ENCODE data around the gene SCGB2B2.
"Not testable (repeated sequence)": the region's sequence is repeated elsewhere in the genome, so short reads cannot be mapped to it uniquely, and the experiment has no call there.

SCGB2B2 gene

GRCh38 chr19:34676697-34677385 is at the start of gene SCGB2B2:
Gene SCGB2B2 (minus strand): TSS chr19:34677159. CDS start chr19:34594563, 82,596 bp downstream.
- DNase-seq (ENCODE audit: low read depth), result peak; percentile 13

DNA sequence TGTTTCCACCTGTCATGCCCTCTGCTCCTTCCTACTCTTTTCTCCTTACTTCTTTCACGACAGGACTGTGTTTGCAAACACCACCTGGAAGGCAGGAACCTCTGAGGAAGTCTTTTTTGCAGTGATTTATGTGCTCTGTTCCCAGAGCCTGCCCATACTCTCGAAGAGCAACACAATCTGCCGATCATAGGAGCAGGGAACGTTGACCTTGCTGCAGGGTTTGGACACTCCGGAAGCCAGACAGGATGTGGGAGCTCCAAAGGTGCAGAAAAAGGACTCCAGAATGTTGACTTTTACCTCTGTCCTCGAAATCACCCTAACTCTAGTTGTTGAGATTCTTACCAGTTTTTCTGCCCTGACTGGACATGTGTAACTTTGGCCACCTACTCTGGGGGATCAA is 48.4 kb upstream of the SCGB2B2 start:
- no peak for DNase-seq (ENCODE audit: low read depth)

GRCh38 chr19:34722353-34722752 is 45.4 kb upstream of the SCGB2B2 start:
- no peak for DNase-seq (ENCODE audit: low read depth)

- no peak for DNase-seq (ENCODE audit: low read depth)
Measured at GRCh38 chr19:34715357-34715756, 38.4 kb upstream of the SCGB2B2 start.

- DNase-seq (ENCODE audit: low read depth), result no peak
Measured at GRCh38 chr19:34713262-34713637, 36.3 kb upstream of the SCGB2B2 start.

- peak; percentile 15 for DNase-seq (ENCODE audit: low read depth)
Measured at GRCh38 chr19:34712395-34713261, 35.7 kb upstream of the SCGB2B2 start.

GRCh38 chr19:34711890-34712289 is 34.9 kb upstream of the SCGB2B2 start:
- no peak for DNase-seq (ENCODE audit: low read depth)

- no peak for DNase-seq (ENCODE audit: low read depth)
Measured at GRCh38 chr19:34707661-34708060, 30.7 kb upstream of the SCGB2B2 start.

- DNase-seq (ENCODE audit: low read depth), result no peak
Measured at GRCh38 chr19:34692549-34692948, 15.6 kb upstream of the SCGB2B2 start.

DNA sequence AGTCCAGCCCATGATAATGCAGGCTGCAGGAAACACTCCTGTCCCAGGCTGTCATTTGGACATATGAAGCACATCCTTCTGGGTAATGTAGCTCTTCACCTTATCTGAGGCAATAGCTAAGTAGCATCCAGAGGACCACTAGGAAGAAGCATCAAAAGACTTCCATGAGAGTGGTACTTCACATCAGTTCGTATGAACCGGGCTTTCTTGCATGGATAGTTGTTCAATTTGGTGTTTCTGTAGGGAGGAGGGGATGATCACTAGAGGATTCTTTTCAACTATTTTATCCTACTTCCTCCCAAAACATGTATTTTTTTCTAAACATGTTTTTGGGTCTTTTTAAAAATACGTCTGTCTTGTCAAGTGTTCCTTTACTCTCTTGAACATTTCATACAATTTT is 13.4 kb upstream of the SCGB2B2 start:
- DNase-seq (ENCODE audit: low read depth), result no peak

DNA sequence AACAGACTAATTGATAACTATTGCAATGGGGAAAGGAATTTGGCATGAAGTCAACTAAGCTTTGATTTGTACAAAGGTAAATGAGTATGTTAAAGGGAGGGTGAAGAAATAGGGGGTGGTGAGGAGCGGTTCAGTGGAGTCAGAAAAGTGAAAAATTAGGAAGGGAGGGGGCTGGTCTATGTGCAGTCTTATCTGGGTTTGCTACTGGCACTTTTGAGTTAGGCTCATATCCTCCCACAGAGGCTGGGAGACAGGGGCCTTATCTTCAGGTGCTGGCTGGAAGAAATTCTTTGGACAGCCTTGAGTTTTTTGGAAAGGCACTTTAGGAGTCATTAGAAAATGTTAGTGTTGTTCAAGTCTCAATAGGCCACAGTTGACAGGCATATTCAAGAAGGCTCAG is 11.6 kb upstream of the SCGB2B2 start:
- DNase-seq (ENCODE audit: low read depth), result no peak

- DNase-seq (ENCODE audit: low read depth), result no peak
Measured at GRCh38 chr19:34687348-34687747, 10.4 kb upstream of the SCGB2B2 start.

- DNase-seq (ENCODE audit: low read depth), result no peak
Measured at GRCh38 chr19:34686455-34686854, 9.5 kb upstream of the SCGB2B2 start.

GRCh38 chr19:34685266-34685665 is 8.3 kb upstream of the SCGB2B2 start:
- DNase-seq (ENCODE audit: low read depth), result not testable (repeated sequence)

DNA sequence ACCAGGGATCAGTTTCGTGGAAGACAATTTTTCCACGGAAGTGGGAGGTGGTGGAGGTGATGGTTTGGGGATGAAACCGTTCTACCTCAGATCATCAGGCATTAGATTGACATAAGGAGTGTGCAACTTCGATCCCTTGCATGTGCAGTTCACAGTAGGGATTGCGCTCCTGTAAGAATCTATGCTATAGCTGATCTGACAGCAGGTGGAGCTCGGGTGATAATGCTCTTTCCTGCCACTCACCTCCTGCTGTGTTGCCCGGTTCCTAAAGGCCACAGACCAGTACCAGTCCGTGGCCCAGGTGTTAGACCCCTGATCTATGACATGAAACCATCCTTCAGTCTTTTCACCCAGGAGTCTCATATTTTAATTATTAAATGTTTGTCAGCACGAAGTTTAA is 4.5 kb upstream of the SCGB2B2 start:
- no peak for DNase-seq (ENCODE audit: low read depth)

- no peak for DNase-seq (ENCODE audit: low read depth)
Measured at GRCh38 chr19:34678421-34678820, 1.5 kb upstream of the SCGB2B2 start.

GRCh38 chr19:34678085-34678412 is 1.1 kb upstream of the SCGB2B2 start:
- no peak for DNase-seq (ENCODE audit: low read depth)

GRCh38 chr19:34677386-34678084 is 576 bp upstream of the SCGB2B2 start, which contains the start of gene ZNF302:
Gene ZNF302 (plus strand): TSS chr19:34677678. CDS start chr19:34678805, 1,127 bp downstream.
- DNase-seq (ENCODE audit: low read depth), result peak; percentile 83

- no peak for DNase-seq (ENCODE audit: low read depth)
Measured at GRCh38 chr19:34675919-34676318, 1.0 kb downstream of the SCGB2B2 start.

GRCh38 chr19:34675250-34675649 is 1.7 kb downstream of the SCGB2B2 start:
- no peak for DNase-seq (ENCODE audit: low read depth)

GRCh38 chr19:34673590-34673989 is 3.4 kb downstream of the SCGB2B2 start:
- no peak for DNase-seq (ENCODE audit: low read depth)

DNA sequence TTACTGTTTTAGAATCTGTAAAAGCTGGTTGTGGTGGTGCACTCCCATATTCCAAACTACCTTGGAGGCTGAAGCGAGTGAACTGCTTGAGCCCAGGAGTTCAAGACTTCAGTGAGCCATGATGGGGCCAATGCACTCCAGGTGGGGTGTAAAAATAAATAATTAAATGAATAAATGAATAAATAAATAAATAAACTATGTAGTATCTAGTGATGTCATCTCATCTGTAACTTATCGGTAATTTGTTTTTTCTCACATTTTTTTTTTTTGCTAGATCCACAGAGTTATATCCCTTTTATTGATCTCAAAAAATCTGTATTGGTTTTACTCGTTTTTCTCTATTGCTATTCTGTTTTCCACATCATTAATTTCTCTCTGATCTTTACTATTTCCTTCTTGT is 5.0 kb downstream of the SCGB2B2 start:
- no peak for DNase-seq (ENCODE audit: low read depth)

- no peak for DNase-seq (ENCODE audit: low read depth)
Measured at GRCh38 chr19:34669305-34669704, 7.7 kb downstream of the SCGB2B2 start.
